Keratinocyte (primary cell): ENCODE data around the gene KRT23.

Experiments used
- CTCF ChIP-seq, 3 experiments: IDR thresholded peaks in 1 of 3; conservative IDR thresholded peaks in 1 of 3; optimal IDR thresholded peaks in 1 of 3; 2 replicates in 2 of 3; 3 replicates in 1 of 3; pipeline versions ENCODE3 to v1.5.1; 2011; ENCODE audit warnings: low read length in 3 of 3, mild to moderate bottlenecking in 3 of 3, moderate library complexity in 2 of 3, control low read depth in 1 of 3, inconsistent platforms in 1 of 3; ENCODE audit not compliant: insufficient read depth in 2 of 3; ENCODE audit errors: extremely low read depth in 1 of 3
- EZH2 ChIP-seq: IDR thresholded peaks from one replicate; pipeline ENCODE4 v1.6.1; 2012; ENCODE audit warnings: inconsistent platforms, mild to moderate bottlenecking, low read length, moderate library complexity

- TF ChIP-seq CTCF (optimal IDR thresholded peaks at IDR 0.05 in 1 of 3, IDR thresholded peaks at IDR 0.05 in 1 of 3, conservative IDR thresholded peaks at IDR 0.05 in 1 of 3; ENCODE audit: extremely low read depth in 1 of 3, insufficient read depth in 2 of 3, low read length in 3 of 3), result no peak
- no peak for TF ChIP-seq EZH2
These were observed 30.8 kb downstream of the KRT23 start for GRCh38 chr17:40906613-40907012.
